HG02970 (cell line): ENCODE measurements around the gene UBLCP1.
A peak's percentile ranks its signal among the peaks of the same experiment; 100 is the strongest.
"Not testable (repeated sequence)": the region's sequence is repeated elsewhere in the genome, so short reads cannot be mapped to it uniquely, and the experiment has no call there.

Experiments used
- ATAC-seq: cut with Tn5 transposase; IDR thresholded peaks from one replicate; pipeline ENCODE4 v1.9.1; 2021; ENCODE audit warnings: mild to moderate bottlenecking, moderate library complexity, moderate number of reproducible peaks; ENCODE audit not compliant: unreplicated experiment, low FRiP score

The UBLCP1 gene, protein sequence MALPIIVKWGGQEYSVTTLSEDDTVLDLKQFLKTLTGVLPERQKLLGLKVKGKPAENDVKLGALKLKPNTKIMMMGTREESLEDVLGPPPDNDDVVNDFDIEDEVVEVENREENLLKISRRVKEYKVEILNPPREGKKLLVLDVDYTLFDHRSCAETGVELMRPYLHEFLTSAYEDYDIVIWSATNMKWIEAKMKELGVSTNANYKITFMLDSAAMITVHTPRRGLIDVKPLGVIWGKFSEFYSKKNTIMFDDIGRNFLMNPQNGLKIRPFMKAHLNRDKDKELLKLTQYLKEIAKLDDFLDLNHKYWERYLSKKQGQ

DNA sequence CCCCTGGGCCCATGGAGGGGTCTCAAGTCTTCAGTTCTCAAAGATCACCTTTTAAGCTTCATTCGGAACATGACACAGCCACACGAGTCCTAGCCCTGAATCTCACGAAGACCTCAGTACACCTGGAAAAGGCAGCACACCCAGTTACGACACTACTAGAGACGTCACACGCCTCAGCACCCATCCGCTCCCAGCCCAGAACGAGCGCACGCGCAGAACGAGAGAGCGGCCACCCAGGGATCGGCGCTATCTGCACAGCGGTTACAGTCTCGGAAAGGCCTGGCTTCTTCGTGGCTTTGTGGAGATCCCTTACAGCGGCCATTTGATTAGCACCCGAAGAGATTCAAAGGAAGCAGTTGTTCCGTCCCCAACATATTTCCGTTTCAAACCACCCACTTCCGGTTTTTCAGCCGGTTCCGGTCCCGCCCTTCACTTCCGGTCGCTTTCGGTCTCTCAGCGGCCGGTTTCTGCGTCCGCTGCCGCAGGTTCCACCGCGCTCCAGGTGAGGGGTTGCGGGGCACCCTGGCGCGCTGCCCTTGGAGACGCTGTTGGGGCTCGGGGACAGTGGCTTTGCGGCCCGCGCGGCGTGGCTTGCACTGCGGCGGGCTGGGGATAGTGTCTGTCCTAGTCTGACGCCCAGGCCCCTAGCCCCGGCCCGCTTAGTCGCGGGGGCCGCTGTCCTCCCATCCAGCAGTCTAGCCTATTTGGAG is at the start of gene UBLCP1:
Gene UBLCP1 (plus strand): TSS at position 432 of the 710 bp plus-strand sequence. CDS start 5,626 bp downstream, outside the sequence.
- peak; percentile 87 for ATAC-seq

DNA sequence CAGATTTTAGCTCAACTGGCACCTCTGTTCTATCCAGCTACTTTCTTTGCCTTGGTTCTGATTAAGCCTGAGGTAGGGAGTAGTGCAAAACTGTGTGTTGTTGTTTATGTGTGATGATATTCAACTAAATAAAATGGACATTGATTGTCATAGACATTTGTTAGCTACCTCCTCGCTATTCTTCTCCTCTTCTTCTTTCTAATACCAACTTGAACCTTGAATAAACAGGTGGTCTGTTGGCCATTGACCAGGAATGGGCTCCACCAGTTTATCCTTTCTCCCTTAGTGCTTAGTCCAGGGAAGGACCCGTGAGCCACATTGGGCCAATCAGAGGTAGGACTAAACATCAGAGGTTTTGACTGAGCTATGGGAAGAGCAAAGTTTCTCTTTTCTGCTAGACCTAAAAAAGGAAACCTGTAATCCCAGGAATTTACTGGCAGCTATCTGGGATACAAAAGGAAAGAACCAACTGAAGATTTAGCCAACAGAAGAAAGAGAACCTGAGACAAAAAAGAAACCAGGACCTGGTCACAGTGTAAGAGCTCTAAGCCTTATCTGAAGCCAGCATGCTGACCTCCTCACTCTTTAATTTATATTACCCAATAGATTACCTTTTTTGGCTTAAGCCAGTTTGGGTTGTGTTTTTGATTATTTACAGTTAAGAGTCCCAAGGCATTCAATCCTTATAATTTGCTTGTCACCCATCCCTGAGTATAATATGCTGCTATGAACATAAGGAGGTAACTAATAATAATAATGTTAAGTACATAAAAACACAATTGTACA is 48.4 kb upstream of the UBLCP1 start:
- no peak for ATAC-seq

DNA sequence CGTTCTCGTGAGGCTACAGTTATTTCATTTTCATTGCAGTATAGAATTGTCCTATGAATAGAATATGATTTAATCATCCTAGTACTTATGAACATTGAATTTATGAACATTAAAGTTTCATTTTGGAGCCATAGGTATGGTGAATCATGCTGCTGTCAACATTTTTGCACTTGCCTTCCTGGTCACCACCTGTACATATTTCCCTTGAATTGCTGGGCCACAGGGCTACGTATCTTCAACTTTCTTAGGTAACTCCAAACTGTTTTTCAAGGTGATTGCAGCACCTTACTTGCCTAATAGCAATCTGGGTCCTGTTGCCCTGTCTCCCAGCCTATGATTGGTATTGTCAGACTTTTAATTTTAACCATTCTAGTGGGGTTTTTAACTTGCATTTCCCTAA is 47.2 kb upstream of the UBLCP1 start:
- ATAC-seq: no peak

DNA sequence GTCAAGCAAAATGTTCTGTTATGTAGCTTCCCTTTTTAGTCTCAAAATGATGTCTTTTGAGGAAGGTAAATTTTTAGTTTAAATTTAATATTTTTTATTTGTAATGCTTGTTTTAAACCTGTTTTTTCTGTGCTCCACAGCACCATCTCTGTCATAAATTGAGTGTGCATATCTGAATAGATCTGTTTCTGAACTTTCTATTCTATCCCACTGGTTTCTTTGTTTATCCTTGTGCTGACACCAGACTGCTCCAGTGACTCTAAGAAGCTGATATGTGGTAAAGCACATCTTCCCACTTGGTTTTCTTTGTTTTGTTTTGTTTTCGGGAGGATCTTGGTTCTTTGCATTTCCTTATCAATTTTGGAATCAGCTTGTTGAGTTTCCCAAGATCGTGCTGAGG is 46.6 kb upstream of the UBLCP1 start:
- ATAC-seq: no peak

DNA sequence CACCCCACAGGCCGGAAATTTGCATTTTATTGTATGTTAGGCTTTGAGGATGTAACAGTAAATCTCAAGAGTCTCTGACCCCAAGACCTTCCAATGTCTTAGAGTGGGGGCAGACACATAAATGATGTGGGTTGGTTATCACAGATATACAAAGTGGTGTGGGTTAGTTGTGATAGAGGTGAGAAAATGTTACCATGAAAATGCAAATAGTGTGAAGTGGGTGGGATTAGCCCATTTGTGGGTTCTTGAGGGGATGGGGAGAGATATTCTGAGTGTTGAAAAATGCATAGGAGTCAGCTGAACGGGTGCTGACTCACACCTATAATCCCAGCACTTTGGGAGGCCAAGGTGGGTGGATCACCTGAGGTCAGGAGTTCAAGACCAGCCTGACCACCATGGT is 45.9 kb upstream of the UBLCP1 start:
- no peak for ATAC-seq

DNA sequence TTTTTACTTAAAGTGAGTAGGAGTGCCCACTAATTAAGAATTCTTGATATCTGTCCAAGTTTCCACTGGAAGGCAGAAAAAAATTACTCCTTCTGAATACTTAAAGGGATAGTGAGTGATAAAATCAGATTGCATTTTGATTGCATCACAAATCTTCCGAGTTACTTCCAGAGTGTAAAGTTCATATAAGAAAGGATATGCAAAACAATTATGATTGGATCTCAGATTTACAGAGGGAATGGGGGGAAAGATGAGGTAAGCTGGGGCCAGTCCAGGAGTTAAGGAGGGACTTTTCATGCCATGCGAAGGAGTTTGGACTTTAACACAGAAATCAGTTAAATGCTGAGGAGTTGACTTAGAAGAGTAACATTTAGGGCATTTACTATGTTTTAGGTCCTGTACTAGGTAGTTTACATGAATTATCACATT is 44.5 kb upstream of the UBLCP1 start:
- no peak for ATAC-seq

DNA sequence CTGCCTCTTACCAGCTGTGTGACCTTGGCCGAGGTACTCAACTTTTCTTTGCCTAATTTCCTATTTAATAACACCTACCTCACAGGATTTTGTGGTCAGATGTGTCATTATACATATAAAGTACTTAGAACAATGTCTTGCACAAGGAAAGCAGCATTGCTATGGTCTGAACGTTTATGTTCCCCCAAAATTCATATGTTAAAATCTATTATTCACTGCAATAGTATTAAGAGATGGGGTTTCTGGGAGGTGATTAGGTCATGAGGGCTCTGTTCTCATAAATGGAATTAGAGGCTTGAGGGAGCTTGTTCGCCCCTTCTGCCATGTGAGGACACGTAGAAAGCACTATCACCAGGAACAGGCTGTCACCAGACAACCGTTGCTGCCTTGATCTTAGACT is 42.9 kb upstream of the UBLCP1 start:
- no peak for ATAC-seq

DNA sequence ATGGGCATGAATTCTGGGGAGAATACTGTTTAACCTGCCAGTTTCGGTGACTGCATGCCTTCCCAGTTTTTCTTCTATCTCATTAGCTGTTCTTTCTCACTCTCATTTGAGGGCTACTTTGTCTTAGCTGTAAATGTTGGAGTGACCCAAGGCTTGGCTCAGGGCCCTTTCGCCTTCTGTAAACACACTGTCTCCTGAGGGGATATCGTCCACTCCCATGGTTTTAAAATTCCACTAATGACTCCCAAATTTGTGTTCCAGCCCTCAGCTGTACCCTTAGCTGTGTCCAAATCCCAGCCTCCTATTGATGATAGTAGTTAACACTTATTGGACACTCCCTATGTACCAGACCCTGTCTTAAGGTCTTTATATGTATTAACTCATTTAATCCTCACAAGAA is 39.6 kb upstream of the UBLCP1 start:
- ATAC-seq: no peak

DNA sequence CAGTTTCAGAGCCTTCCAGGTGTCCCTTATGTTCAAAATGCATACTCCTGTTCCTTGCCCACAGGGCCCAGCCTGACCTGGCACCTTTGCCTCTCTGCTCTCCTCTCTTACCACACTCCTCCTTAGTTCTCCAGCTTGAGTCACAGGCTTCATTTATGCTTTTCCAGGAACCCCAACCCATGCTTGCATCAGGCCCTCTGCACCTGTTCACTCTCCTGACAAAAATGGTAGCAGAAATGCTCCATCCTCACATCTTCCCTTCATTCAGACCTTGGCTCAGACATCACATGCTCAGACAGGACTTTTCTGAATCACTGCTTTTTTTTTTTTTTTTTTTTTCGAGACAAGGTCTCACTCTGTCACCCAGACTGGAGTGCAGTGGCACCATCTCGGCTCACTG is 38.6 kb upstream of the UBLCP1 start:
- ATAC-seq: no peak

DNA sequence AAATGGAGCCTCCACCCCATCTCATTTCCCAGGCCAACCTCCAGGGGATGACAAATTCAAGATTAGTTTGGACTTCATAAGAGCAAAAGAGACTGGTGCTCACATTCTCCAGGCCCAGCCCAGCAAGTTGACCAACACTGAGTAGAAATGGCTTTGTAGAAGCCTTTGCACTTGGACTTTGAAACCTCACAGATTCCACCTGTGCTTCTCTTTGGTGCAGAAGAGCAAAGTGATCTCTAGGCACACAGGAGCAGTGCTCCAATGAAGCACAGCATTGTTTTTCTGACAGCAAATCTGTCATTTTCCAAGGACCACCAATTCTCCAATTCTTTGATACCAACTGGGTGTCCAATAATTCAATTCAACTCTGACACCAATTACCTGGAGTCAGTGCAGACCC is 36.6 kb upstream of the UBLCP1 start:
- ATAC-seq: no peak

DNA sequence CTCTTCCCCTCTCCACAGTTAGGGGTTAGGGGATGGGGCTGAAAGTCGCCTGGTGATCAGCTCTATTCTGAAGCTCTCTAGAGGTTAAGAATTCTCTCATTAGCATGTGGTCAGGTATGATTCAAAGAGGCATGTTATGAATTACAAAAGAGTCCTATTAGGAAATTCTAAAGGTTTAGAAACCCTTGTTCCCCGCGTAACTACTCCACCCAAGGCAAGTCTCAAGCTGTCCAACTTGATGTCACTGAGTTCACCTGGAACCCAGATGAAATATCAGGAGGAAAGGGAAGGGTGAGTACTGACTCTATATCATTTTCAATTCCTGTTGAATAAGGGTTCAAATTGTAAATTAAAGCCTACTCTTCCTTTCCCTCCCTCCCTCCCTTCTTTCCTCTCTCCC is 35.6 kb upstream of the UBLCP1 start:
- no peak for ATAC-seq

DNA sequence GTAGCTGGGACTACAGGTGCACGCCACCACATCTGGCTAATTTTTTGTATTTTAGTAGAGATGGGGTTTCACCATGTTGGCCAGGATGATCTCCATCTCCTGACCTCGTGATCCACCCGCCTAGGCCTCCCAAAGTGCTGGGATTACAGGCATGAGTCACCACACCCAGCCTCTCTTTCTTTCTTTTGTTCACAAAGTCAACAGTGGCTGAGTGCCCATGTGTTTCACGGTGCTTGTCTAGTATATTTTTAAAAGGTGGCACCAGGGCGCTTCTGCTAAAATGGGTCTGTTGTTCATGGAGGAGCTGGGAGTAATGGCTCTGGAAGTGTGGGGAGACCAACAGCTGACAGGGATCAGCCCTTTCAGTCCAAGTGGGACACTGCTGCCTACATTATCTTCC is 35.0 kb upstream of the UBLCP1 start:
- ATAC-seq: not testable (repeated sequence)

DNA sequence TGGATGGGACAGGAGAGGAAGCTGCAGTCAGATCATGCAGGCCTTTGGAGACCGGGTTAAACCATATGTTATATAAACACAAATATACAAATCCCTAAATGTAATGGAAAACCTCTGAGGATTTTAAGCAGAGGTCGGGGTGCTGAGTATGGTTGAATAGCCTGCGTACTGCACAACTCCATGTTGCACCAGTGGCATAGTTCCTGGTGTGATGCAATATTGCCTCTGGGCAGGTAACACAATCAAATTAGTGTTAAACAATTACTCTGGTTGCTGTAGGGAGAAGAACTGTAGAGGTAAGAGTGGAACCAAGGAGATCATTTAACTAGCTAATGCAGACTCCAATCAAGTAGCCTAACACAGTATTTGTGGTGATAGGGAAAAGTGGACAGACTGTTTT is 32.4 kb upstream of the UBLCP1 start:
- ATAC-seq: no peak

DNA sequence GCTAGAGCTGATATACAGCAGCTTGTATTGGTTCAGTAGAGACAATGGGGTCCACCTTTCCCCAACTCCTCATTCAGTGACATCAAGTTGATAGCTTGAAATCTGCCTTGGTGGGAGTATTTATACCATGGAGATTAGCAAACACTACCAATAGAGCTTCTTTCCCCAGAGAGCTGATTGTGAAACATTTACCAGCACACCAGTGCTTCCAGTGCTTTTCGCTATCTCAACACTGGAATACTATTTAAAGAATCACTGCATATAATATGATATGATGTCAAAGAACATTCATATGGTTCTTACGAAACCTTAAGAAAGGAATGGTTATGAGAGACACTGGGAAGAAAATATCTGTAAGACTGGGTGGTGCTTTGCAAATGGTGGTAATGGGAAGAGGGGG is 31.9 kb upstream of the UBLCP1 start:
- no peak for ATAC-seq

DNA sequence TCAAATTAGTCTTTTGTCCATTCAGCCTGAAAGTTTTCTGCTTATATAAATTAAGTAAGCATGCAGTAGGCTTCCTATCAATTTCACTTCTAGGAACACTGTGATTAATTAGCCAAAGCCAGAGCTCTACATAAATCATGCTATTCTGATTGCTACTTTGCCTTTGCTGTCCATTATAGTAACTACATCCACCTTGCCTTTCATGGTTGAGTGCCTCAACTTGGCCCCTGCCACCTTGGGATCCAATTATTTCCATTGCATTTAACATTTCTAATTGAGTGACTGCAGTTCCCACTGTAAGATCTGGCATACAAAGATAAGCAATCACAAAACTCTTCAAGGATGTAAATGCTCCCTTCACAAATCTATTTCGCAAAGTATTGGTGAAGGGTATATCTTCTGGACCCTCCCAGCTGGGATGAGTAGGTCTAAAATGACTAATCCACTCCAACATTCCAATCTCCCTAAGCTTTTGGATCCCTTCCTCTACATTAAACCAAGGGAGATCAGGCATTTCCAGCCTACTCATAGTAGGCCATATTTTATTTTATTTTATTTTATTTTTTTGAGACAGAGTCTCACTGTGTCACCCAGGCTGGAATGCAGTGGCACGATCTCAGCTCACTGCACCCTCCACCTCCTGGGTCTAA is 27.1 kb upstream of the UBLCP1 start:
- ATAC-seq: not testable (repeated sequence)

DNA sequence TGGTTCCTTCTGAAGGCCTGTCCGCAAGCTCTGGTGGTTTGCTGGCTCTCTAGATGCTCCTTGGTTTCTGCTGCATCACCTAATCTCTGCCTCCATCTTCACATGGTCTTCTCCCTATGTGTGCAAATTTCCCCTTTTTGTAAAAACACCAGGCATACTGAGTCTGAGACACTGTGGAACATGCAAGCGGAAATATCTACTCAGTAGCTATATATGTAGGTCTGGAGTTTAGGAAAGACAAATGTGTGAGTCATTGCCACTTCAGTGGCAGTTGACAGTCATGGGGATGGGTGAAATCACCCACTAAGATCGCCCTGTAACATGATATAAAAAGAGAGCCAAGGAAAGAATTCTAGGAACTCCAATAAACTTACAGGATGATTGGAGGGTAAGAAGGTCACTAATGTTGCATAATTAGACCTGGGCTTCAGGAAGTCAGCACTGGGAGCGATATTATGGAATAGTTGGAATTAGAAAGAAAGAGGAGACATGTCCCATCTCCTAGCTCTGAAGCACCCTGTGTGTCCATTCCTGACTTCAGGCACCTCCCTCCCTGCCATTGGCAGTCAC is 22.7 kb upstream of the UBLCP1 start:
- ATAC-seq: no peak

DNA sequence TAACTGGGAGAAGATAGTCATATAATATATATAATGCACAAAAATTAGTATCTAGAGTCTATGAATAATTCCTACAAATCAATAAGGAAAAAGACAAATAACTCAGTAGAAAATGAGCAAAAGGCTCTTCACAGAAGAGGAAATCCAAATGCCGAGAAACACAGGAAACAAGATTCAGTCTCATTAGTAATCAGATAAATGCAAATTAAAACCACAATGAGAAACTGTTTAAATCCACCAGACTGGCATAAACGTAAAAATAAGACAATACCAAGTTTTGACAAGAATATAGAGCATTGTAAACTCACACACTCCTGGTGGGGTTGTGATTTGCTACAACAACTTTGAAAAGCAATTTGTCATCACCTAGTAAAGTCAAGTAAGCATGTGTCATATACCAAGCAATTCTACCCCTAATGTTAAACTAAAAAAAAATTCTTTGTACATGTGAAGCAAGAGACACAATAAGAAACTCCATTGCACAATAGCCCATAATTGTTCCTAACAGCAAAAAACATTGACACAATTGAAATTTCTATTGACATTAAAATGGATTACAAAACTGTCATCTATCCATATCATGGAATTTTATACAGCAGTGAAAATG is 21.0 kb upstream of the UBLCP1 start:
- ATAC-seq: no peak

DNA sequence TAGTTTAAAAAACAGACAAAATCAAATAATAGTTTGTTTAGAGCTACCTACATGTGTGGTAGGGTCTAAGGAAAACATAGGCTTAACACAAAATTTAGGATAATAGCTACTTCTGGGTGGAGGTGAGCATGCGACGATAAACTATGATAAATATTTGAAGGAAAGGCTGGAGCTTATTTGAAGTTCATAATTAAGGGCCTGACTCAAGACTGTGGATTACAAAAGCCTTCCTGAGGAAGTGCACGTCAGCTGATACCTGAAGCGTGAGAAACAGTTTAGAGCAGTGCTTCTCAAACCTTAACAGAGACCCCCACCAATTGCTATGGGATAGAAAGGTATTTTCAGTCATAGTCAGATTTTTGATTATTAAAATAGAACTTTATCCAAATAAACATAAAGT is 20.4 kb upstream of the UBLCP1 start:
- no peak for ATAC-seq

DNA sequence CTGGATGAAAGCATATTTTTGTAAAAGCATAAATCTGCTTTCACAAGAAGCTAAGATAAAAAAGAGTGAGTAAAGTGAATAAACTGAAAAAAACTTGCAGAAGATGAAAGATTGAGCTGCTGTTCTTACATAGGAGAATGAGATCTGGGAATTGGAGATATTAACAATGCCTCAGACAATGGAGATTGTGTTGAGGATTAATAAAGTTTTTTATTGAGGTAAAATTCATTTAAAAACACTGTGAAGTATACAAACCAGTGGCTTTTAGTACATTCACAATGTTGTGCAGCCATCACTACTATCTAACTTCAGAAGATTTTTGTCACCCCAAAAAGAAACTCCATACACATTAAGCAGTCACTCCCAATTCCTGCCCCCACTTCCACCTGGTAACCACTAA is 19.7 kb upstream of the UBLCP1 start:
- no peak for ATAC-seq

DNA sequence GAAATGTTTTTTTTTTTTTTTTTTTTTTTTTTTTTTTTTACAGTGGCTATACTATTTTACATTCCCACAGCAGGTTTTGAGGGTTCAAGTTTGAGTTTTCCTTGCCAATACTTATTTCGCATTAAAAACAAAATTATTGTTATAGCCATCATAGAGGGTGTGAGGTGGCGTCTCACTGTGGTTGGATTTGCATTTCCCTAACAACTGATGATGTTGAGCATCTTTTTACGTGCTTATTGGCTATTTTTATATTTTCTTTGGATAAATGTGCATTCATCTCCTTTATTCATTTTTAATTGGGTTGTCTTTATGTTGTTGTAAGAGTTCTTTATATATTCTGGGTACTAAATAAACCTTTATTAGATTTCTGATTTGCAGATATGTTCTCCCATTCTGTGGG is 18.9 kb upstream of the UBLCP1 start:
- ATAC-seq: no peak
